Activated CD8-positive, alpha-beta T cell treated with anti-CD3 and anti-CD28 coated beads for 36 hours (primary cell): ENCODE data around the gene NCAPH2. TPM values are rescaled to one million over a fixed set of nuclear protein-coding genes. Genes with fewer than 3 reads are reported as not detected.
A peak's percentile ranks its signal among the peaks of the same experiment; 100 is the strongest.
"Not testable (repeated sequence)": the region's sequence is repeated elsewhere in the genome, so short reads cannot be mapped to it uniquely, and the experiment has no call there.

ENCODE experiments used
- ATAC-seq: fragments of 200-7000 bp; cut with Tn5 transposase; one replicate; pipeline ENCODE4 v1.10.0; 2021; ENCODE audit warnings: mild to moderate bottlenecking, moderate library complexity
- CTCF ChIA-PET: fragments of 350-600 bp; sonication (Branson Sonifier 250); formaldehyde crosslinking; loops from one replicate; lab custom pipeline; 2021; ENCODE audit warnings: antibody characterized with exemption; lab: Charles Lee
- POLR2A ChIA-PET: fragments of 350-600 bp; sonication (Branson Sonifier 250); formaldehyde crosslinking; loops from one replicate; lab custom pipeline; 2021; ENCODE audit warnings: antibody characterized with exemption; lab: Charles Lee
- DNase-seq: peaks from one replicate; pipeline ENCODE4 v3.0.0-alpha.2; 2020
- H3K27ac Mint-ChIP-seq: one replicate; pipeline ENCODE4 v1.8.0; 2021; ENCODE audit warnings: mild to moderate bottlenecking, mixed read lengths
- H3K27me3 Mint-ChIP-seq: one replicate; pipeline ENCODE4 v1.8.0; 2021; ENCODE audit warnings: mixed read lengths
- H3K36me3 Mint-ChIP-seq: one replicate; pipeline ENCODE4 v1.8.0; 2021; ENCODE audit warnings: low read depth, mixed read lengths
- H3K4me1 Mint-ChIP-seq: one replicate; pipeline ENCODE4 v1.8.0; 2021; ENCODE audit warnings: low read depth, mixed read lengths
- H3K4me3 Mint-ChIP-seq: one replicate; pipeline ENCODE4 v1.8.0; 2021; ENCODE audit warnings: mild to moderate bottlenecking, moderate library complexity, mixed read lengths
- H3K9me3 Mint-ChIP-seq: one replicate; pipeline ENCODE4 v1.8.0; 2021; ENCODE audit warnings: mixed read lengths
- CTCF ChIP-seq: fragments of 200-600 bp; IDR thresholded peaks from one replicate; pipeline ENCODE4 v1.8.0; 2022; ENCODE audit warnings: antibody characterized with exemption, mild to moderate bottlenecking
- intact Hi-C: fragments of 100-400 bp; cut with micrococcal nuclease; formaldehyde crosslinking; loops from one replicate; pipeline ENCODE4 v1.10.0; 2022
- total RNA-seq, 2 experiments: library from RNA; stranded (reverse); gene quantifications; one replicate each; pipeline ENCODE4 v1.2.3, GENCODE V29; 2021

NCAPH2 gene
- total RNA-seq, 2 experiments from 2014 or later: 121 to 126 TPM

- DNase-seq: no peak
- H3K27ac Mint-ChIP-seq: peak overlapping the region; percentile 100
- H3K4me1 Mint-ChIP-seq: peaks cover 60% of the 10 kb centered on the region
- H3K9me3 Mint-ChIP-seq: no peaks in the 10 kb centered on the region
- intact Hi-C loops: loop anchor here (2.0 kb wide), 1 partner anchor 83 kb away; no protein-coding TSS in a partner anchor
- no peak for ATAC-seq
- H3K36me3 Mint-ChIP-seq: peaks cover 2% of the 10 kb centered on the region
- no peak overlapping the region for H3K4me3 Mint-ChIP-seq
- H3K27me3 Mint-ChIP-seq: no peaks in the 10 kb centered on the region
- TF ChIP-seq CTCF: no peak
- POLR2A ChIA-PET: interaction anchor here (0.7 to 8.3 kb wide), 5 partner anchors 11 to 294 kb away, joined by 3 to 175 read pairs (median 34); partner anchors contain the start of genes SCO2 and TYMP
- CTCF ChIA-PET: interaction anchor here (0.6 to 4.7 kb wide), 4 partner anchors 10 to 27 kb away, joined by 3 to 65 read pairs (median 22); partner anchors contain the start of genes SCO2 and SYCE3
Measured at GRCh38 chr22:50537765-50538164, 29.7 kb downstream of the NCAPH2 start.

GRCh38 chr22:50540381-50540780, 32.4 kb downstream of the NCAPH2 start:
- H3K36me3 Mint-ChIP-seq: peaks cover 2% of the 10 kb centered on the region
- POLR2A ChIA-PET: interaction anchor here (1.0 to 8.3 kb wide), 16 partner anchors 9 to 120 kb away, joined by 3 to 175 read pairs (median 6); partner anchors contain the start of genes CHKB, LMF2, NCAPH2 and SCO2
- no peaks in the 10 kb centered on the region for H3K9me3 Mint-ChIP-seq
- TF ChIP-seq CTCF: no peak
- peaks cover 58% of the 10 kb centered on the region for H3K4me1 Mint-ChIP-seq
- intact Hi-C loops: no loop called here
- CTCF ChIA-PET: interaction anchor here (0.6 to 4.7 kb wide), 6 partner anchors 8 to 81 kb away, joined by 3 to 65 read pairs (median 18); partner anchors contain the start of genes SCO2 and SYCE3
- H3K27me3 Mint-ChIP-seq: no peaks in the 10 kb centered on the region
- DNase-seq (no peak), ATAC-seq (no peak)
- peak overlapping the region; percentile 15 for H3K4me3 Mint-ChIP-seq
- peak overlapping the region; percentile 94 for H3K27ac Mint-ChIP-seq

- not testable (repeated sequence) for H3K27me3 Mint-ChIP-seq
Measured at GRCh38 chr22:50541667-50542026, 33.6 kb downstream of the NCAPH2 start.

GRCh38 chr22:50542416-50542927, 34.4 kb downstream of the NCAPH2 start:
- no peaks in the 10 kb centered on the region for H3K27me3 Mint-ChIP-seq
- no peak overlapping the region for H3K4me3 Mint-ChIP-seq
- POLR2A ChIA-PET: interaction anchor here (0.9 to 8.3 kb wide), 3 partner anchors 11 to 79 kb away, joined by 3 to 175 read pairs (median 3); partner anchors contain the start of genes SCO2 and TYMP
- H3K9me3 Mint-ChIP-seq: no peaks in the 10 kb centered on the region
- peaks cover 67% of the 10 kb centered on the region for H3K4me1 Mint-ChIP-seq
- TF ChIP-seq CTCF: no peak
- intact Hi-C loops: no loop called here
- H3K27ac Mint-ChIP-seq: peak overlapping the region; percentile 94
- DNase-seq (peak; percentile 53), ATAC-seq (no peak)
- CTCF ChIA-PET: interaction anchor here (1.0 to 1.3 kb wide), 2 partner anchors 17 to 79 kb away, joined by 4 read pairs; partner anchors contain the start of gene SCO2
- H3K36me3 Mint-ChIP-seq: peaks cover 2% of the 10 kb centered on the region

More at GRCh38 chr22:50541667-50542026, 33.6 kb downstream of the NCAPH2 start:
- Mint-ChIP-seq H3K27ac (peak overlapping the region; percentile 94), H3K4me1 (peaks cover 67% of the 10 kb centered on the region)
- H3K4me3 Mint-ChIP-seq, H3K9me3 Mint-ChIP-seq, intact Hi-C loops, H3K36me3 Mint-ChIP-seq: not testable (repeated sequence)
- peak; percentile 57 for DNase-seq
- CTCF ChIA-PET: interaction anchor here (1.3 to 4.7 kb wide), 4 partner anchors 16 to 68 kb away, joined by 3 to 65 read pairs (median 16); partner anchors contain the start of genes SCO2 and SYCE3
- peak; percentile 7 for ATAC-seq
- POLR2A ChIA-PET: interaction anchor here (0.5 to 8.3 kb wide), 4 partner anchors 10 to 80 kb away, joined by 3 to 175 read pairs (median 12); partner anchors contain the start of genes SCO2 and TYMP

GRCh38 chr22:50544078-50544745, 36.2 kb downstream of the NCAPH2 start:
- H3K27me3 Mint-ChIP-seq: no peaks in the 10 kb centered on the region
- H3K9me3 Mint-ChIP-seq: no peaks in the 10 kb centered on the region
- DNase-seq (peak; percentile 93), ATAC-seq (peak; percentile 59)
- peak overlapping the region; percentile 38 for H3K4me3 Mint-ChIP-seq
- H3K27ac Mint-ChIP-seq: peak overlapping the region; percentile 80
- intact Hi-C loops: no loop called here
- H3K36me3 Mint-ChIP-seq: peaks cover 2% of the 10 kb centered on the region
- peaks cover 58% of the 10 kb centered on the region for H3K4me1 Mint-ChIP-seq
- peak; percentile 73 for TF ChIP-seq CTCF
- POLR2A ChIA-PET: interaction anchor here (0.7 to 4.3 kb wide), 7 partner anchors 12 to 86 kb away, joined by 3 to 23 read pairs (median 7); partner anchors contain the start of genes SCO2 and TYMP
- CTCF ChIA-PET: interaction anchor here (0.9 to 4.6 kb wide), 6 partner anchors 10 to 76 kb away, joined by 3 to 32 read pairs (median 6); partner anchors contain the start of genes SCO2 and SYCE3
